ENCODE data around the gene FAM135A.

FAM135A gene

GRCh38 chr6:70375882-70376281 is 37.4 kb upstream of the FAM135A start:
- in situ Hi-C loops (cut with MboI; ENCODE audit: low sequenced_read_pairs, unreplicated experiment): no loop called here
- TF ChIP-seq, protein P1, sequence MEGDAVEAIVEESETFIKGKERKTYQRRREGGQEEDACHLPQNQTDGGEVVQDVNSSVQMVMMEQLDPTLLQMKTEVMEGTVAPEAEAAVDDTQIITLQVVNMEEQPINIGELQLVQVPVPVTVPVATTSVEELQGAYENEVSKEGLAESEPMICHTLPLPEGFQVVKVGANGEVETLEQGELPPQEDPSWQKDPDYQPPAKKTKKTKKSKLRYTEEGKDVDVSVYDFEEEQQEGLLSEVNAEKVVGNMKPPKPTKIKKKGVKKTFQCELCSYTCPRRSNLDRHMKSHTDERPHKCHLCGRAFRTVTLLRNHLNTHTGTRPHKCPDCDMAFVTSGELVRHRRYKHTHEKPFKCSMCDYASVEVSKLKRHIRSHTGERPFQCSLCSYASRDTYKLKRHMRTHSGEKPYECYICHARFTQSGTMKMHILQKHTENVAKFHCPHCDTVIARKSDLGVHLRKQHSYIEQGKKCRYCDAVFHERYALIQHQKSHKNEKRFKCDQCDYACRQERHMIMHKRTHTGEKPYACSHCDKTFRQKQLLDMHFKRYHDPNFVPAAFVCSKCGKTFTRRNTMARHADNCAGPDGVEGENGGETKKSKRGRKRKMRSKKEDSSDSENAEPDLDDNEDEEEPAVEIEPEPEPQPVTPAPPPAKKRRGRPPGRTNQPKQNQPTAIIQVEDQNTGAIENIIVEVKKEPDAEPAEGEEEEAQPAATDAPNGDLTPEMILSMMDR (IDR thresholded peaks at IDR 0.05; ENCODE audit: borderline replicate concordance, control extremely low read depth, extremely low read depth, insufficient read depth, missing control alignments): peak; percentile 12
- DNase-seq (ENCODE audit: low spot score): no peak

GRCh38 chr6:70376628-70377027 is 36.7 kb upstream of the FAM135A start:
- TF ChIP-seq, protein P1 (IDR thresholded peaks at IDR 0.05; ENCODE audit: borderline replicate concordance, control extremely low read depth, extremely low read depth, insufficient read depth, missing control alignments): no peak
- DNase-seq (ENCODE audit: low spot score): no peak
- in situ Hi-C loops (cut with MboI; ENCODE audit: low sequenced_read_pairs, unreplicated experiment): no loop called here

GRCh38 chr6:70377372-70377771 is 35.9 kb upstream of the FAM135A start:
- no peak for DNase-seq (ENCODE audit: low spot score)
- in situ Hi-C loops (cut with MboI; ENCODE audit: low sequenced_read_pairs, unreplicated experiment): no loop called here
- TF ChIP-seq, protein P1 (IDR thresholded peaks at IDR 0.05; ENCODE audit: borderline replicate concordance, control extremely low read depth, extremely low read depth, insufficient read depth, missing control alignments): no peak

DNA sequence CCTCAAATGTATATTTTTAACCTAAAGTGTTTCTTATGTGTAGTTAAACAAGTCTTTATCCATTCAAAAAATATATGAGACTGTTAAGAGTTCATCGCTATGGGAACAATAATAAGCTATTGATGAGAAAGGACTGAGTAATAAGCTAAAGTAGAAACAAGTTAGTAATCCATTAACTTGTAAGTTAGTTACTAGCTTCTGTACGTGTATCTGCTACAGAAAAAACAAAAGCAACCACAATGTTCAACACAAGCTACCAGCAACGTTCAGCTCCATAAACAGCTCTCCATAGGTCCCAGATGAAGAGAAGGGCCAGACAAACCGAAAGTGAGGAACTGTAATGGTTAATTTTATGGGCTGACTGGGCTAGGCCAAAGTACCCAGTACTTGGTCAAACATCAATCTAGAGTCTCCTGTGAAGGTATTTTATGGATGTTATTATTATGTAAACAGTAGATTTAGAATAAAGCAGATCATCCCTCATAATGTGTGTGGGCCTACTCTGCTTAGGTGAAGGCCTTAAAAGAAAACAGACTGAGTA is 33.8 kb upstream of the FAM135A start:
- DNase-seq (ENCODE audit: low spot score): no peak
- in situ Hi-C loops (cut with MboI; ENCODE audit: low sequenced_read_pairs, unreplicated experiment): no loop called here
- TF ChIP-seq, protein P1 (IDR thresholded peaks at IDR 0.05; ENCODE audit: borderline replicate concordance, control extremely low read depth, extremely low read depth, insufficient read depth, missing control alignments): no peak

- in situ Hi-C loops (cut with MboI; ENCODE audit: low sequenced_read_pairs, unreplicated experiment): no loop called here
- TF ChIP-seq, protein P1 (IDR thresholded peaks at IDR 0.05; ENCODE audit: borderline replicate concordance, control extremely low read depth, extremely low read depth, insufficient read depth, missing control alignments): no peak
- DNase-seq (ENCODE audit: low spot score): no peak
Measured at GRCh38 chr6:70380252-70380651, 33.1 kb upstream of the FAM135A start.

DNA sequence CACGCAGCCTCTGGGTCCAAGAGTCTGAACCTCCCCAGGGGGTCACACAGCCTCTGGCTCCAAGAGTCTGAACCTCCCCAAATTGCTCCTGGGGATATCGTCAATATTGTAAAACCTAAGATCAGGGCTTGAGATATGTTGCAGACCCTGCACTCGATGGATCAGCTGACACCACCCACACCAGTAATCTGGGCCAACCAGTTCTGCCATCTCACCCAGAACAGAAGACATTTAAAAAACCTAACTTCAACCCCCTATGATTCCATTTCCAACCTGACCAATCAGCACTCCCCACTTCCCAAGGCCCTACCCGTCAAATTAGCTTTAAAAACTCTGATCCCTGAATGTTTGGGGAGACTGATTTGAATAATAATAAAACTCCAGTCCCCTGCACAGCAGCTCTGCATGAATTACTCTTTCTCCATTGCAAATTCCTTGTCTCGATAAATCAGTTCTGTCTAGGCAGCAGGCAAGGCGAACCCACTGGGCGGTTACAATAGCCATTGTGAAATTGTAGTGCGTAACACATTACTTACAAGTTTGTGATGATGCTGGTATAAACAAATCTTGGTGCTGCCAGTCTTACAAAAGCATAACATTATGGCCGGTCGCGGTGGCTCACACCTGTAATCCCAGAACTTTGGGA is 32.4 kb upstream of the FAM135A start:
- TF ChIP-seq, protein P1 (IDR thresholded peaks at IDR 0.05; ENCODE audit: borderline replicate concordance, control extremely low read depth, extremely low read depth, insufficient read depth, missing control alignments): no peak
- DNase-seq (ENCODE audit: low spot score): no peak
- in situ Hi-C loops (cut with MboI; ENCODE audit: low sequenced_read_pairs, unreplicated experiment): no loop called here
